HG03045 (cell line): ENCODE measurements around the gene STYXL1.
"Not testable (repeated sequence)": the region's sequence is repeated elsewhere in the genome, so short reads cannot be mapped to it uniquely, and the experiment has no call there.

Experiments used
- ATAC-seq: cut with Tn5 transposase; IDR thresholded peaks from one replicate; pipeline ENCODE4 v1.9.1; 2021; ENCODE audit warnings: mild to moderate bottlenecking, moderate library complexity; ENCODE audit not compliant: unreplicated experiment

The STYXL1 gene

GRCh38 chr7:76047811-76048667, at the start of gene STYXL1, which contains the start of gene MDH2:
Gene STYXL1, minus strand, starts transcription at chr7:76048000. Its CDS starts 17,477 bp downstream, at chr7:76030523.
Gene MDH2, plus strand, starts transcription at chr7:76048106. Its CDS starts 55 bp downstream, at chr7:76048161.
- peak; percentile 94 for ATAC-seq

- ATAC-seq, result no peak
These were observed 48.1 kb upstream of the STYXL1 start for GRCh38 chr7:76095908-76096307.

GRCh38 chr7:76094326-76094725, 46.5 kb upstream of the STYXL1 start:
- ATAC-seq, result not testable (repeated sequence)

GRCh38 chr7:76093531-76093930, 45.7 kb upstream of the STYXL1 start:
- ATAC-seq, result not testable (repeated sequence)

- no peak for ATAC-seq
These were observed 43.7 kb upstream of the STYXL1 start for GRCh38 chr7:76091506-76091905.

- no peak for ATAC-seq
These were observed 42.2 kb upstream of the STYXL1 start for GRCh38 chr7:76089865-76090475.

GRCh38 chr7:76087362-76087791, 39.6 kb upstream of the STYXL1 start:
- ATAC-seq, result not testable (repeated sequence)

- no peak for ATAC-seq
These were observed 38.3 kb upstream of the STYXL1 start for GRCh38 chr7:76086070-76086469.

- ATAC-seq, result not testable (repeated sequence)
These were observed 36.3 kb upstream of the STYXL1 start for GRCh38 chr7:76084115-76084514.

- ATAC-seq, result no peak
These were observed 32.4 kb upstream of the STYXL1 start for GRCh38 chr7:76080204-76080603.

GRCh38 chr7:76077435-76077834, 29.6 kb upstream of the STYXL1 start:
- ATAC-seq, result no peak

GRCh38 chr7:76076995-76077394, 29.2 kb upstream of the STYXL1 start:
- no peak for ATAC-seq

GRCh38 chr7:76074972-76075370, 27.2 kb upstream of the STYXL1 start:
- no peak for ATAC-seq

GRCh38 chr7:76074306-76074971, 26.6 kb upstream of the STYXL1 start:
- ATAC-seq, result no peak

GRCh38 chr7:76073335-76073990, 25.7 kb upstream of the STYXL1 start:
- ATAC-seq, result no peak

GRCh38 chr7:76072243-76073148, 24.7 kb upstream of the STYXL1 start:
- ATAC-seq, result no peak

GRCh38 chr7:76071316-76072242, 23.8 kb upstream of the STYXL1 start:
- no peak for ATAC-seq

- ATAC-seq, result no peak
These were observed 21.4 kb upstream of the STYXL1 start for GRCh38 chr7:76069238-76069638.
